ENCODE data around the gene FETUB. TPM values are rescaled to one million over a fixed set of nuclear protein-coding genes. Genes with fewer than 3 reads are reported as not detected.

Gene FETUB
- total and polyA plus RNA-seq, 2 donors (not counting 1 experiment from before 2014, with no cell fraction given), result not detected

GRCh38 chr3:186603159-186603558 is 37.0 kb upstream of the FETUB start:
- no peak overlapping the region for H3K27ac Mint-ChIP-seq
- POLR2A ChIA-PET, result no interaction called here
- no peaks in the 10 kb centered on the region for H3K36me3 ChIP-seq (replicated peaks in 1 of 2; ENCODE audit: control extremely low read depth in 1 of 2, control insufficient read depth in 1 of 2, extremely low read depth in 1 of 2, insufficient read depth in 2 of 2, low read length in 1 of 2)
- H3K9me3 ChIP-seq (ENCODE audit: control extremely low read depth in 1 of 3, control insufficient read depth in 2 of 3, insufficient read depth in 1 of 3, low read length in 2 of 3), result no peaks in the 10 kb centered on the region
- H3K4me3 ChIP-seq (ENCODE audit: control extremely low read depth in 1 of 5, extremely low read depth in 1 of 5, insufficient read depth in 1 of 5, low read depth in 2 of 5, low read length in 4 of 5), result no peak overlapping the region
- H3K9me3 Mint-ChIP-seq (ENCODE audit: insufficient read depth), result no peaks in the 10 kb centered on the region
- CTCF ChIA-PET, result interaction anchor here (0.7 to 4.1 kb wide), 2 partner anchors 12 to 19 kb away, joined by 3 to 19 read pairs; no protein-coding TSS in a partner anchor
- no peak overlapping the region for H3K4me2 ChIP-seq (replicated peaks; ENCODE audit: low read depth, low read length, poor library complexity, severe bottlenecking)
- H3K79me2 ChIP-seq (ENCODE audit: control insufficient read depth, insufficient read depth, low read length), result no peaks in the 10 kb centered on the region
- no peak overlapping the region for H2AFZ ChIP-seq (ENCODE audit: insufficient read depth, low read depth, low read length, poor library complexity, severe bottlenecking)
- H3K4me1 Mint-ChIP-seq, result no peaks in the 10 kb centered on the region
- no peak for DNase-seq
- H3K27me3 ChIP-seq (replicated peaks in 1 of 4; ENCODE audit: control extremely low read depth in 1 of 4, control insufficient read depth in 3 of 4, insufficient read depth in 4 of 4, low read length in 3 of 4), result no peaks in the 10 kb centered on the region
- H3K4me3 Mint-ChIP-seq, result no peak overlapping the region
- no peaks in the 10 kb centered on the region for H3K4me1 ChIP-seq (ENCODE audit: control insufficient read depth in 2 of 2, insufficient read depth in 2 of 2, low read length in 2 of 2)
- peaks cover 12% of the 10 kb centered on the region for H3K27me3 Mint-ChIP-seq
- no peaks in the 10 kb centered on the region for H4K20me1 ChIP-seq (ENCODE audit: control insufficient read depth, insufficient read depth, low read length, poor library complexity, severe bottlenecking)
- TF ChIP-seq EZH2 (IDR thresholded peaks at IDR 0.05; ENCODE audit: borderline replicate concordance, insufficient read depth, low read depth, low read length, poor library complexity, severe bottlenecking), result no peak
- TF ChIP-seq, protein P1, sequence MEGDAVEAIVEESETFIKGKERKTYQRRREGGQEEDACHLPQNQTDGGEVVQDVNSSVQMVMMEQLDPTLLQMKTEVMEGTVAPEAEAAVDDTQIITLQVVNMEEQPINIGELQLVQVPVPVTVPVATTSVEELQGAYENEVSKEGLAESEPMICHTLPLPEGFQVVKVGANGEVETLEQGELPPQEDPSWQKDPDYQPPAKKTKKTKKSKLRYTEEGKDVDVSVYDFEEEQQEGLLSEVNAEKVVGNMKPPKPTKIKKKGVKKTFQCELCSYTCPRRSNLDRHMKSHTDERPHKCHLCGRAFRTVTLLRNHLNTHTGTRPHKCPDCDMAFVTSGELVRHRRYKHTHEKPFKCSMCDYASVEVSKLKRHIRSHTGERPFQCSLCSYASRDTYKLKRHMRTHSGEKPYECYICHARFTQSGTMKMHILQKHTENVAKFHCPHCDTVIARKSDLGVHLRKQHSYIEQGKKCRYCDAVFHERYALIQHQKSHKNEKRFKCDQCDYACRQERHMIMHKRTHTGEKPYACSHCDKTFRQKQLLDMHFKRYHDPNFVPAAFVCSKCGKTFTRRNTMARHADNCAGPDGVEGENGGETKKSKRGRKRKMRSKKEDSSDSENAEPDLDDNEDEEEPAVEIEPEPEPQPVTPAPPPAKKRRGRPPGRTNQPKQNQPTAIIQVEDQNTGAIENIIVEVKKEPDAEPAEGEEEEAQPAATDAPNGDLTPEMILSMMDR (IDR thresholded peaks at IDR 0.05), result no peak
- H3K27ac ChIP-seq (ENCODE audit: low read length in 2 of 2), result no peak overlapping the region
- H3K9ac ChIP-seq (ENCODE audit: low read length), result no peak overlapping the region
- intact Hi-C loops (cut with micrococcal nuclease), result no loop called here
- no peak for ATAC-seq (ENCODE audit: low read depth)
- no CpG with 5 or more reads among the region's 7 CpGs for WGBS (ENCODE audit: insufficient coverage)

DNA sequence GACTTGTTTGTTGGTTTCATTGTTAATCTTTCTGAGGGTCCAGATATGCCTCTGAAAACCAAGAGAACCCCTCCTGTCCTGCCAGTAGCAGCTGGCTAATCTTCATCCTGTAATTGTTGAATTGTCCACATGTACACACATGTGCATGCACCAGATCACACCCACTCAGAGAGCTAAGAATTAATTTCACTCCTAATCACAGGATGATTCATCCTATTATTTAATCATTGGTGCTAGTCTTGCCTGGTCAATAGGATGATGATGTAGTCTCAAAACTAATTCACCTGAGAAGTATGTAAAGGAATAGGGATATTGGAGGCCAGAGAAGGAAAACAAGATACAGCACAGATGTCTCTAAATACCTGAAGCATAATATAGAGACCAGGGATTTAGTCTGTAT is 35.1 kb upstream of the FETUB start:
- intact Hi-C loops (cut with micrococcal nuclease), result no loop called here
- H3K36me3 ChIP-seq (replicated peaks in 1 of 2; ENCODE audit: control extremely low read depth in 1 of 2, control insufficient read depth in 1 of 2, extremely low read depth in 1 of 2, insufficient read depth in 2 of 2, low read length in 1 of 2), result no peaks in the 10 kb centered on the region
- TF ChIP-seq EZH2 (IDR thresholded peaks at IDR 0.05; ENCODE audit: borderline replicate concordance, insufficient read depth, low read depth, low read length, poor library complexity, severe bottlenecking), result no peak
- TF ChIP-seq, protein P1 (IDR thresholded peaks at IDR 0.05), result no peak
- no peaks in the 10 kb centered on the region for H4K20me1 ChIP-seq (ENCODE audit: control insufficient read depth, insufficient read depth, low read length, poor library complexity, severe bottlenecking)
- H2AFZ ChIP-seq (ENCODE audit: insufficient read depth, low read depth, low read length, poor library complexity, severe bottlenecking), result no peak overlapping the region
- H3K27ac Mint-ChIP-seq, result no peak overlapping the region
- peaks cover 8% of the 10 kb centered on the region for H3K27me3 Mint-ChIP-seq
- H3K9me3 ChIP-seq (ENCODE audit: control extremely low read depth in 1 of 3, control insufficient read depth in 2 of 3, insufficient read depth in 1 of 3, low read length in 2 of 3), result no peaks in the 10 kb centered on the region
- H3K4me3 ChIP-seq (ENCODE audit: control extremely low read depth in 1 of 5, extremely low read depth in 1 of 5, insufficient read depth in 1 of 5, low read depth in 2 of 5, low read length in 4 of 5), result no peak overlapping the region
- ATAC-seq (ENCODE audit: low read depth), result no peak
- H3K4me1 Mint-ChIP-seq, result no peaks in the 10 kb centered on the region
- H3K4me1 ChIP-seq (ENCODE audit: control insufficient read depth in 2 of 2, insufficient read depth in 2 of 2, low read length in 2 of 2), result no peaks in the 10 kb centered on the region
- no peaks in the 10 kb centered on the region for H3K27me3 ChIP-seq (replicated peaks in 1 of 4; ENCODE audit: control extremely low read depth in 1 of 4, control insufficient read depth in 3 of 4, insufficient read depth in 4 of 4, low read length in 3 of 4)
- ChIA-PET POLR2A (no interaction called here), CTCF (interaction anchor here (4.1 kb wide), 1 partner anchor 10 kb away, joined by 19 read pairs; no protein-coding TSS in a partner anchor)
- H3K4me2 ChIP-seq (replicated peaks; ENCODE audit: low read depth, low read length, poor library complexity, severe bottlenecking), result no peak overlapping the region
- H3K9me3 Mint-ChIP-seq (ENCODE audit: insufficient read depth), result no peaks in the 10 kb centered on the region
- H3K79me2 ChIP-seq (ENCODE audit: control insufficient read depth, insufficient read depth, low read length), result no peaks in the 10 kb centered on the region
- DNase-seq, result no peak
- no peak overlapping the region for H3K27ac ChIP-seq (ENCODE audit: low read length in 2 of 2)
- H3K4me3 Mint-ChIP-seq, result no peak overlapping the region
- no peak overlapping the region for H3K9ac ChIP-seq (ENCODE audit: low read length)
